NCI-H446 treated with DMSO at 0.1 percent for 48 hours (cell line): ENCODE data around the gene MFSD12.

Source experiments
- DNase-seq: peaks from one replicate; lab custom pipeline; 2025; lab: John Stamatoyannopoulos, UW

Gene MFSD12

GRCh38 chr19:3555653-3556422 lies 1.5 kb downstream of the MFSD12 start:
- no peak for DNase-seq

GRCh38 chr19:3554254-3555083 lies 2.9 kb downstream of the MFSD12 start:
- no peak for DNase-seq

GRCh38 chr19:3551792-3552095 lies 5.6 kb downstream of the MFSD12 start:
- DNase-seq, result no peak

- DNase-seq, result no peak
Observed at GRCh38 chr19:3550947-3551791, 6.2 kb downstream of the MFSD12 start.

DNA sequence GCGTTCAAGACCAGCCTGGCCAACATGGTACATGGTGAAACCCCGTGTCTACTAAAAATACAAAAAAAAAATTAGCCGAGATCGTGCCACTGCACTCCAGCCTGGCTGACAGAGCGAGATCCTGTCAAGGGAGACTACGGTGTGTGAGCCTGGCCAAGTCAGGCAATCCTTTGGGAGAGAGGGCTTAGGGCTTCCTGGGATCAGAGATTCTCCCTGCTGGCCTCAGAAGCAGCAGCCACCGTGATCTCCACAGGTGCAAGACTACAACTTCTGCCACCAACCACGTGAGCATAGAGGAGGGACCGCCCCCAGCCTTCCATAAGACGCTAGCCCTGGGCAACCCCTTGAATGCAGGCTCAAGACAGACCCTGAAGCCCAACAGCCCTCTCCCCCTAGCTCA lies 7.6 kb downstream of the MFSD12 start:
- no peak for DNase-seq

GRCh38 chr19:3548606-3549005 lies 8.8 kb downstream of the MFSD12 start:
- DNase-seq, result no peak

GRCh38 chr19:3547767-3548282 lies 9.6 kb downstream of the MFSD12 start:
- DNase-seq, result no peak

DNA sequence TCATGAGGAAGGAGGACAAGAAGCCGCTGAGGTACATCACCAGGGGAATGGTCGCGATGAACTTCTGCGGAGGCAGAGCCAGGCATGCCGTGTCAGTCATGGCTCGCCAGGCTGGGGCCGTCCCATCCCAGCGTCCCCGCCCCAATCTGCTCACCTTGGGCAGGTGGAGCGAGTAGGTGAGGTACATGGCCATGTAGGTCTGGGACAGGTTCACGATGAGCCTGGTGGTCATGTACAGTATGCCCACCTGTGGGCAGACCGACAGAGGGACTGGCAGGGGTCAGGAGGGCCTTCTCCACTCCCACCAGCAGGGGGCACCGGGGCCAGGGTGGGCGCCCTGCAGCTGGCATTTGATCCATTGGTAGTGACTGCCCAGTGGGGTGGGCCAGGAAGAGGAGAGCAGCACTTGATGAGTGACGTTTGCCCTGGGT lies 10.1 kb downstream of the MFSD12 start:
- no peak for DNase-seq

DNA sequence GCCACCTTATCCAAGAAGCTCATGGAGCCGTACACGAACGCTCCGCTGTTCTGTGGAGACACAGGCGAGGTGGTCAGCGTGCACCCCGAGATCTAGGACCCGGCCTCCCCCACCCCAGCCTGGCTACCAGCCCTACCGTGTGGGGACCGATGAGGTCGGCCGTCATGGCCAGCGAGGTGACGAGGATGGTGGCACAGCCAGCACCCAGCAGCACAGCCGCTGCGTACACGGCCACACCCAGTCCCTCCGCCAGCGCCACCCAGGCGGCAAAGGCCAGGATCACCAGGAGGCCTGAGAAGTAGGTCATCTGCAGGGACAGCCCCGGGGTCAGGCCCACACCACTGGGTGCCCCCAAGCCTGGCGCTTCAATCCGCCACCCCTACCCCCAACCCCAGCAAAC lies 11.3 kb downstream of the MFSD12 start:
- DNase-seq, result no peak

DNA sequence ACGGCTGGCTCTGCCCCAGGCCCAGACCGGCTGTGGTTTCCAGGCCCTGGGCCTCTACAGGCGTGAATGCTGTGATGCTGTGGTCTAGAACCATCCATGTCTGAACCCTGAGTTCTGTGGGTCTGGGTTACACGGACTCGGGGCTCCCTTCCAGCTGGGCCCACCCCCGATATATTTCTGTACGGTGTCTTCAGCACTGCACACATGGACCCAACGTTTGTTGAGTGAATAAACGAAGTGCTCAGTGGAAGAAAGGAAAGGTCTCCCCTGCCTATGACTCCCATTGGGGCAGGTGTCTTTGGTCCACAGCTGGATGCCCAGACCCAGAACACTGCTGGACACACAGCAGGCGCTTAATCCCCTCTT lies 11.7 kb downstream of the MFSD12 start:
- no peak for DNase-seq

- DNase-seq, result no peak
Observed at GRCh38 chr19:3544742-3545668, 12.4 kb downstream of the MFSD12 start.

GRCh38 chr19:3544058-3544376 lies 13.4 kb downstream of the MFSD12 start:
- DNase-seq, result no peak

DNA sequence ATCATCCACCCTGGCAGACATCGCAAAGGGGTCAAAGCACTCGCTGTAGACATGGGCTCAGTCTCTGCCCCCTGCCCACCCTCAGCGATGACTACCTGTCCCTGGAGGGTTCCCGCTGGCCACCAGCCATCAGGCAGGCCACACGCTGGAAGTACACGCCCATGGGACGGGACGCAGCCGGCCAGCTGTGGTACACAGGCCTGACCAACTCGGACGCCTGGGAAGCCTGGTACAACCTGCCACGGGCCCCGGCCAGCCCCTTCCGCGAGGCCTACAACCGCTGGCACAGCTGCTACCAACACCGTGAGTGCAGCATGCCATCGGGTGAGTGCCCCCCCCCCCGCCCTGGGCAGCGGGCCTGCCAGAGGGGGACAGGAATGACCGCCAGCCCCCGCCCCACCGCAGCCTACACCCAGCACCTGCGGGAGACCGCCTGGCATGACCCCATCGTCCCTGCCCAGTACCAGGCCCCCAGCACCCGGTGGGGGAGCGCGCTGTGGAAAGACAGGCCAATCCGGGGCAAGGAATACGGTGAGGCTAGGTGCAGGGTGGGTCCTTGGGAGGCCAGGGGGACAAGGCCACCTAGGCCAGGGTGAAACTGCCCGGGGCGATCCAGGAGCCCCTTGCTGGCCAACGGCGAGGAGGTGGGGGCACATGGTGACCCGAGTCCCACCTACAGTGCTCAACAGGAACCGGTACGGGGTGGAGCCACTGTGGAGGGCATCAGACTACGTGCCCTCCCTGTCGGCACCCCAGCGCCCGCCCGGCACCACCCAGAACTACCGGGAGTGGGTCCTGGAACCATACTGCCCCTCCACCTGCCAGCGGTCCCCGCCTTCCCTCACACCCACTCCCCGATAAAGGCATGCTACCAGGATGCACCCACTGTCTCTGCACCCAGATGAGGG lies 14.0 kb downstream of the MFSD12 start:
- no peak for DNase-seq

- DNase-seq, result no peak
Observed at GRCh38 chr19:3539756-3540118, 17.6 kb downstream of the MFSD12 start.

GRCh38 chr19:3538965-3539755 lies 18.2 kb downstream of the MFSD12 start, which contains the start of gene TEKTIP1:
TSS of gene TEKTIP1 (plus strand) at chr19:3539174. CDS start at chr19:3539178, 4 bp downstream.
- DNase-seq, result no peak

GRCh38 chr19:3538258-3538929 lies 19.0 kb downstream of the MFSD12 start:
- no peak for DNase-seq

DNA sequence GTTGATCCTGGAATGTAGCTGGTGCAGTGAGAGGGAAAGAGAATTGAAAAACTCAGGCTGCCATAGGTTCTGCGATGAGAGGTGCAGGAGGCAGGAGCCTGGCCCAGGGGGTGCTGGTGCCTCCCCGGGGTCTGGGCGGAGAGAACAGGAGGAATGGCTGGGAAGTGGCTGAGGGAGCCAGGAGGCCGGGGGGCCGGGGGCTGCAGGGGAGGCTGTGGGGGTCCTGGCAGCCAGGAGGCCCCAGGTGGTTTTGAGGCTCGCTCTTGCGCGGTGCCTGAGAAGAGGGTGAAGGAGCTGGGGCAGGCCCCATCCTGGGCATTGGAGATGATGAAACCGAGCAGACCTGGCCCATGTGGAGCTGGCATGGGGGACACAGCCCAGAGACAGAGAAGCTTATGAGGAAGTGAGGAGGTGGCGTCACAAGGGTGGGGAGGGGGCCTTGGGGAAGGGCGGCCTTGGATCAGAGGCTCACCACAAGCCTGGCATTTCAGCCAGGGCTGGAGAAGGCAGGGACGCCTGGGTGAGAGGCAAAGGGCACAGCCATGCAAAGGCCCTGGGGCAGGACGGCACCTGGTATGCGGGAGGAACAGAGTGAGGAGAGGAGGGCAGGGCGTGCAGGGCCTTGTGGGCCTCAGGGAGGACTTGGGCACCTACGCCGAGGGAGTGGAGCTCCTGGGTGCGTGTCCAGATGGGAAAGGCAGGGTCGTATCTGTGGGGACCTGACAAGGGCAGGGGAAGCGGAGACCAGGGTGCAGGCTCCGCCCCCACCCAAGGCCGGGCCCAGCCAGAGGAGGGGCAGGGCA lies 19.7 kb downstream of the MFSD12 start:
- no peak for DNase-seq

GRCh38 chr19:3537101-3537437 lies 20.3 kb downstream of the MFSD12 start:
- no peak for DNase-seq
